Esophagus squamous epithelium (tissue), 4 donors: ENCODE data around the gene PLXND1.

ENCODE experiments used
- POLR2A ChIP-seq, 4 donors: fragments of 450-650 bp; IDR thresholded peaks; one replicate each; pipeline ENCODE4 v1.6.1; 2017; ENCODE audit warnings: antibody characterized with exemption in 4 of 4, mild to moderate bottlenecking in 4 of 4, moderate library complexity in 3 of 4
- TF ChIP-seq, protein P1 (sequence below), 6 experiments: fragments of 450-650 bp in 4 of 6; fragments of 200-600 bp in 2 of 6; sonication (generic) in 2 of 6; IDR thresholded peaks; one replicate each; pipeline ENCODE4 v1.5.1; 2016 to 2019; ENCODE audit warnings: antibody characterized with exemption in 6 of 6, mild to moderate bottlenecking in 4 of 6, moderate library complexity in 4 of 6

DNA sequence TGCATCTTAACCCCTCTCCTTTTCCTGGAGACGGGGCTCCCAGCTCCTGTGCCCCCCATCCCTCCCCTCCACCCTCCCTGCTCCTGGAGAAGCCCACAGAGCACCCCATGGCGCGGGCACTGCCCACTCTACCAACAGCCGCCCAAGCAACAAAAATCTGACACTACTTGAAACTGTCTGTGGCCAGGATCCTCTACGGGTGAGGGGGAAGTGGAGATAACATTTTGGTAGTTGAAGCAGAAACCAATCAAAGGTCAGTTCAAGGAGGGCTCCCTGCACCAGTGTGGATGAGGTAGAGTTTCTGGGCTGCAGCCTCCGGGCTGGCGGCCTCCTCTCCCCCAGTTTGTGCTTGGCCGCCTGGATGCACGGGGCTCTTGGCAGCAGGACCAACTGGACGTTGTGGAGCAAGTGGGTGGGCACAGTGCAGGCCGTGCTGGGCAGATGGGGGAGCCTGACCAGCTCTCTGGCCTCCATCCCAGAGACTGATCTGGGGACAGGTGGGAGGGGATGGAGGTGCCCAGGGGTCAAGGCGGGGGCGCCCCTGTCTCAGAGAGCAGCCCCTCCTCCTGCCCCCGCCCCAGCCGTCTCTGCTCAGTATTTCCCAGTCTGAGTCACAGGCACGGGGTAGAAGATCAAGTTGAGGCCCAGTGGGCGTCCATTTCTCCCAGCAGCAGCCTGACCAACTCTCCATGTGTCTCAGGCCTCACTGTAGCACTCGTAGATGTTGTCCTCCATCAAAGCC lies 50.7 kb downstream of the PLXND1 start:
- TF ChIP-seq, protein P1, sequence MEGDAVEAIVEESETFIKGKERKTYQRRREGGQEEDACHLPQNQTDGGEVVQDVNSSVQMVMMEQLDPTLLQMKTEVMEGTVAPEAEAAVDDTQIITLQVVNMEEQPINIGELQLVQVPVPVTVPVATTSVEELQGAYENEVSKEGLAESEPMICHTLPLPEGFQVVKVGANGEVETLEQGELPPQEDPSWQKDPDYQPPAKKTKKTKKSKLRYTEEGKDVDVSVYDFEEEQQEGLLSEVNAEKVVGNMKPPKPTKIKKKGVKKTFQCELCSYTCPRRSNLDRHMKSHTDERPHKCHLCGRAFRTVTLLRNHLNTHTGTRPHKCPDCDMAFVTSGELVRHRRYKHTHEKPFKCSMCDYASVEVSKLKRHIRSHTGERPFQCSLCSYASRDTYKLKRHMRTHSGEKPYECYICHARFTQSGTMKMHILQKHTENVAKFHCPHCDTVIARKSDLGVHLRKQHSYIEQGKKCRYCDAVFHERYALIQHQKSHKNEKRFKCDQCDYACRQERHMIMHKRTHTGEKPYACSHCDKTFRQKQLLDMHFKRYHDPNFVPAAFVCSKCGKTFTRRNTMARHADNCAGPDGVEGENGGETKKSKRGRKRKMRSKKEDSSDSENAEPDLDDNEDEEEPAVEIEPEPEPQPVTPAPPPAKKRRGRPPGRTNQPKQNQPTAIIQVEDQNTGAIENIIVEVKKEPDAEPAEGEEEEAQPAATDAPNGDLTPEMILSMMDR (IDR thresholded peaks at IDR 0.05) = no peak
- TF ChIP-seq POLR2A (IDR thresholded peaks at IDR 0.05) = no peak
